Endothelial cell (in vitro differentiated cells): ENCODE measurements around the gene LRP3. TPM values are rescaled to one million over a fixed set of nuclear protein-coding genes. Genes with fewer than 3 reads are reported as not detected.
"Not testable (repeated sequence)": the region's sequence is repeated elsewhere in the genome, so short reads cannot be mapped to it uniquely, and the experiment has no call there.

Experiments used
- DNase-seq: peaks from one replicate; pipeline ENCODE4 v3.0.0; 2021; ENCODE audit warnings: low spot score
- H3K27ac Mint-ChIP-seq: one replicate; pipeline ENCODE4 v1.8.0; 2021; ENCODE audit warnings: mixed read lengths, inconsistent platforms; ENCODE audit not compliant: unreplicated experiment
- H3K27me3 Mint-ChIP-seq: one replicate; pipeline ENCODE4 v1.8.0; 2021; ENCODE audit warnings: mild to moderate bottlenecking, moderate library complexity, mixed read lengths, inconsistent platforms; ENCODE audit not compliant: unreplicated experiment
- H3K36me3 Mint-ChIP-seq: one replicate; pipeline ENCODE4 v1.8.0; 2021; ENCODE audit warnings: mild to moderate bottlenecking, low read depth, mixed read lengths, inconsistent platforms; ENCODE audit not compliant: unreplicated experiment
- H3K4me1 Mint-ChIP-seq: one replicate; pipeline ENCODE4 v1.8.0; 2021; ENCODE audit warnings: mild to moderate bottlenecking, mixed read lengths, inconsistent platforms; ENCODE audit not compliant: unreplicated experiment
- H3K4me3 Mint-ChIP-seq: one replicate; pipeline ENCODE4 v1.8.0; 2021; ENCODE audit warnings: mild to moderate bottlenecking, mixed read lengths, inconsistent platforms; ENCODE audit not compliant: unreplicated experiment
- H3K9me3 Mint-ChIP-seq: one replicate; pipeline ENCODE4 v1.8.0; 2021; ENCODE audit warnings: mixed read lengths, inconsistent platforms; ENCODE audit not compliant: unreplicated experiment
- CTCF ChIP-seq: fragments of 200-600 bp; sonication (generic); IDR thresholded peaks from one replicate; pipeline ENCODE4 v1.5.0; 2021; ENCODE audit warnings: antibody characterized with exemption; ENCODE audit not compliant: unreplicated experiment
- total RNA-seq: library from RNA; stranded (reverse); fragmentation: NEBNext Ultra II Directional; extraction: Animal tissue kit (Norgen Biotek cat#: 25700); gene quantifications from one replicate; pipeline ENCODE4 v1.2.1, GENCODE V29; 2021; ENCODE audit not compliant: unreplicated experiment

LRP3 gene
- total RNA-seq, 1 donor from 2014 or later = 5.4 TPM

- Mint-ChIP-seq H3K27me3 (peaks cover 3% of the 10 kb centered on the region), H3K27ac (no peak overlapping the region), H3K4me3 (no peak overlapping the region), H3K4me1 (peaks cover 7% of the 10 kb centered on the region), H3K9me3 (no peaks in the 10 kb centered on the region), H3K36me3 (no peaks in the 10 kb centered on the region)
- DNase-seq = no peak
- no peak for TF ChIP-seq CTCF
These were observed 15.0 kb downstream of the LRP3 start for GRCh38 chr19:33208904-33209849.

- not testable (repeated sequence) for H3K4me1 Mint-ChIP-seq, H3K9me3 Mint-ChIP-seq, H3K4me3 Mint-ChIP-seq, H3K27me3 Mint-ChIP-seq, H3K36me3 Mint-ChIP-seq, H3K27ac Mint-ChIP-seq, DNase-seq
These were observed 15.7 kb downstream of the LRP3 start for GRCh38 chr19:33209850-33210230.

- no peak overlapping the region for H3K4me3 Mint-ChIP-seq
- no peaks in the 10 kb centered on the region for H3K9me3 Mint-ChIP-seq
- TF ChIP-seq CTCF = no peak
- no peak overlapping the region for H3K27ac Mint-ChIP-seq
- no peak for DNase-seq
- H3K27me3 Mint-ChIP-seq = peaks cover 7% of the 10 kb centered on the region
- H3K4me1 Mint-ChIP-seq = peaks cover 7% of the 10 kb centered on the region
- no peaks in the 10 kb centered on the region for H3K36me3 Mint-ChIP-seq
These were observed 16.3 kb downstream of the LRP3 start for GRCh38 chr19:33210266-33210940.

GRCh38 chr19:33211794-33212435 lies 17.8 kb downstream of the LRP3 start:
- no peak overlapping the region for H3K27ac Mint-ChIP-seq
- H3K36me3 Mint-ChIP-seq = no peaks in the 10 kb centered on the region
- no peak for TF ChIP-seq CTCF
- peaks cover 8% of the 10 kb centered on the region for H3K27me3 Mint-ChIP-seq
- H3K9me3 Mint-ChIP-seq = no peaks in the 10 kb centered on the region
- no peak for DNase-seq
- no peak overlapping the region for H3K4me3 Mint-ChIP-seq
- peaks cover 7% of the 10 kb centered on the region for H3K4me1 Mint-ChIP-seq

- H3K36me3 Mint-ChIP-seq = no peaks in the 10 kb centered on the region
- peaks cover 7% of the 10 kb centered on the region for H3K4me1 Mint-ChIP-seq
- H3K27ac Mint-ChIP-seq = no peak overlapping the region
- DNase-seq = no peak
- H3K4me3 Mint-ChIP-seq = no peak overlapping the region
- H3K9me3 Mint-ChIP-seq = no peaks in the 10 kb centered on the region
- peaks cover 8% of the 10 kb centered on the region for H3K27me3 Mint-ChIP-seq
- no peak for TF ChIP-seq CTCF
These were observed 18.5 kb downstream of the LRP3 start for GRCh38 chr19:33212436-33213172.
